Stimulated activated CD8-positive, alpha-beta memory T cell treated with anti-CD3 and anti-CD28 coated beads, Interleukin-12 subunit alpha, Interleukin-12 subunit beta, amount 100 ng/mL, for 4 hours (primary cell): ENCODE data around the gene CD14.
"Not testable (repeated sequence)": the region's sequence is repeated elsewhere in the genome, so short reads cannot be mapped to it uniquely, and the experiment has no call there.

Experiments used
- DNase-seq: peaks from one replicate; pipeline ENCODE4 v3.0.0-alpha.2; 2020; ENCODE audit warnings: low read depth

CD14 gene

DNA sequence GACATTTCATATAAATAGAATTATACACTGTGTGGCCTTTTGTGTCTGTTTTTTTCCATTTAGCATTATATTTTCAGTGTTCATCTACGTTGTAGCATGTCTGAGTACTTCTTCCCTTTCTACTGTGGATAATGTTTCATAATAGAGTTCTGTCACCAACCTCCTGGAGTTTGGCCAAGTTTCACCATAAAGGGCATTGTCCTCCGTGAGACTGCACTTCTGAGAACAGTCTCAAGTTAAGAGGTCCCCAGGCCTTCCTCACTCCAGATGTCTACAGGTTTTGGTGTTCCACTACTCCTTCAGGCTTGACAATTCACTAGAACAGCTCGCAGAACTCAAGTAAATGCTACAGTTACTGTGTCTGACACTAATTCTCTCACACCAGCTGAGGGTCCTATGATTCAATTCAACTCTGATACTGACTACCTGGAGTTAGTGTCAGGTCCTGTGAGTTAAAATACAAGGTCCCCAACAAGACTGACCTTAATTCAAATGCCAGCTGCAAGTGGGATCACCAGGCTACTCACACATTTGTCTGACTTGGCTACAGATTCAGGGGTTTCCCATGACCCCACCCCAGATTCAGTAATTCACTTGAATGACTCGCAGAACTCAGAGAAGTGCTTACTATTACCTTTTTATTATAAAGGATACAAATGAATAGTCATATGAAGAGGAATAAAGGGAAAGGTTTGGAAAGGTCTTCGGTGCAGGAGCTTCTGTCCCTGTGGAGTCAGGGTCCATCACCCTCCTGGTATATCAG, 37.3 kb downstream of the CD14 start:
- no peak for DNase-seq

DNA sequence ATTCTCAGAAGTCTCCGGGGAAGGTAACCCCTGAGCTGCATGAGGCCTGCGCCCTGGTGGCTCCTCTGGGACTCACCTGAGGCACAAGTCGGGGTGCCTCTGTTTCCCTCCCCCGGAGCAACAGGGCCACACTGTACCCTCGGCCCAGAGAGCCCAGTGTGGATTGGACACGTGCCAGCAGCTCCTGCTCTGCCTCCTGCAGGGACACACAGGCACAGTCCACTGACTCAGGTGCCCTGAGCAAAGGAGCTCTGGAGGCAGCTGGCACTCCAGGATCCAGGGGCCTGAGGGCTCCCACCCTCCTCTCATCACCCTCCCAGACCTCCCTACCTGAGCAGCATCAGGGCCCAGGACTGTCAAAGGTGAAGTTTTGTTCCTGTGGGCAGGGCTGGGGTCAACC, 38.8 kb downstream of the CD14 start:
- no peak for DNase-seq

DNA sequence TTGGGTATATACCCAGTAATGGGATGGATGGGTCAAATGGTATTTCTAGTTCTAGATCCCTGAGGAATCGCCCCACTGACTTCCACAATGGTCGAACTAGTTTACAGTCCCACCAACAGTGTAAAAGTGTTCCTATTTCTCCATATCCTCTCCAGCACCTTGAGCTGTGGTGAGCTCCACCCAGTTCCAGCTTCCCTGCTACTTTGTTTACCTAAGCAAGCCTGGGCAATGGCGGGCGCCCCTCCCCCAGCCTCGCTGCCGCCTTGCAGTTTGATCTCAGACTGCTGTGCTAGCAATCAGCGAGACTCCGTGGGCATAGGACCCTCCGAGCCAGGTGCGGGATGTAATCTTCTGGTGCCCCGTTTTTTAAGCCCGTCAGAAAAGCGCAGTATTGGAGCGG, 39.9 kb downstream of the CD14 start:
- DNase-seq: not testable (repeated sequence)

DNA sequence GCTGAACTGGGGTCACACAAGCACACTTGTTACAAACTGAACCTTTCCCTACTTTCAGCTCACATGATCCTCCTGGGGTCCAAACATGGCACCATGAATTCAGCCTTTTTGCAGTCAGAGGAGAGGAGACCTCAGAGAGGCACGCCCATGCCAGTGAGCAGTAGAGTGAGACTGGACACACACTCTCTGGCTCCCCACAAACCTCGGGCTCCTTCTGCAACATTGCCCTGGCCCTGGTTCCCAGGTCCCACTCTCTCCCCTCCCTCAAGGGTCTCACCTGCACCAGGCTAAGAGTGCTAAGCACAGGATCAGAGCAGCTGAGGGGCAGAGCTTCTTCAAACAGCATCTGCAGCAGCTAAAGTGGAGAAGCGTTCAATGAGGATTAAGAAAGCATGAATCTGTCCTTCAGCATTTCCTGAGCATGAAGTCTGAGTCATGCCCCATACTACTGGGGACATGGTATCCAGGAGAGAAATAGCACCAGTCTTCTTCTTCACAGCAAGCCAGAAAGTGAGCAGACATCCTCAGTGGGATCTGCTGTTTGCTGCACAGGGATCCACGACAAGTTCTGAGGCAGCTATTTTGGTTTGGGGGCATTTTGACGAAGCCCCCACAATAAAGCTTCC, 41.1 kb downstream of the CD14 start:
- DNase-seq: no peak

DNA sequence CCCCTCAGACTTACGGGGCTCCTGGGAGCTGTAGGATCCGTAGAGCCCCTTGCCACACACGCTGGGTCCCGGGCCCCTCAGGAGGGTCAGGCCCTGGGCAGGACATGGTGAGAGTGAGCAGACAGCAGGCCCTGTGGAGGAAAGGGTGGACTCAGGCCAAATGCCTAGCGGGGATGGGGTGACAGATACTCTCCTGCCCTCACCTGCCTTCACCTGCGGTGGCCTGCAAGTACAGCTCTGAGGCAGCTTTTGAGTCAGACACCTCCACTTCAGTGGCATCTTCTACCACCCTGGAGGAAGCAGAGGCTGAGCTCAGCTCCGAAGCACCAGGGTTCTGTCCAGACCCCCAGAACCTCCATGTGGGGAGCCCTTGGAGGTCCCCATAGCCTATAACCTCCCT, 42.1 kb downstream of the CD14 start:
- DNase-seq: no peak

DNA sequence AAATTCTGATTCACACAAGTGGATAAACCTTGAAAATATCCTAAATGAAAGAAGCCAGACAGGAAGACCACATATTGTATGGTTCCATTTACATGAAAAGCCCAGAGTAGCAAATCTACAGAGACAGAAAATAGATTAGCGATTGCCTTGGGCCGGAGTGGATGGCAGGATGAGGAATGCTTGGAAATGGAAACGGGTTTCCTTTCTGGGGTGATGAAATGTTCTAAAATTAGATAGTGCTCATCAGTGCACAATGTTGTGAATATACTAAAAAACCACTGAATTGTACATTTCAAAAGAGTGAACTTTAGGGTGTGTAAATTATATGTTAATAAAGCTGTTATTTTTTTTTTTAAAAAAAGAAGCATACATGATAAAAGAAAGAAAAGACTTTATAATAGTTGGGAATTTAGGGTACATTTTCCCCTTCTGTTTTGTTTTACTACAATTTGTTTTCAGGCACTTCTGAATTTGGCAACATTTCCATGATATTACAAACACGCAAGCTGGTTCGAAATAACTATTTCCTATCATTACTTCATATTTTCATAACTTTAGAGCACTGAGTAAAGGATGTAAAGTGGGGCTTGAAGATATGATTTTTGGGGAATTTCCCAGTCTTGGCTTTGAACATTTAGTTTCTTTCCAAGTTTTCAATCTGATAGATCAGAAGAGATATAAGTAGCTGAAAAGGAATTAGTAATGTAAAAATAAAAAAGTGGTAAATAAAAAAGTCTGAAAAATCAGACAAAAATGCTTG, 44.5 kb downstream of the CD14 start:
- no peak for DNase-seq

DNA sequence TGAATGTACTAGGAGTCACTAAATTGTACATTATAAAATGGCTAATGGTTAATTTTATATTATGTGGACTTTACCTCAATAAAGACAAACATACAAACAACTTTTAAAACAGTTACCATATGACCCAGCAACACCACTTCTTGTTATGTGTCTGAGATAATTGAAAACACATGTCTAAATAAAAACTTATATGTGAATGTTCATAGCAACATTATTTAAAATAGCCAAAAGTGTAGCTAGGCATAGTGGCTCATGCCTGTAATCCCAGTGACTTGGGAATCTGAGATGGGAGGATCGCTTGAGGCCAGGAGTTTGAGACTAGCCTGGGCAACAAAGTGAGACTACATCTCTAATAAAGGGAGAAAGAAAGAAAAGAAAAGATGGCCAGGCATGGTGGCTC, 45.5 kb downstream of the CD14 start:
- DNase-seq: no peak
